GF-D8 (cell line): Measurements from ENCODE around the gene IGFALS.

ENCODE experiments used
- DNase-seq: peaks from one replicate; lab custom pipeline; 2025; lab: John Stamatoyannopoulos, UW

Gene IGFALS

DNA sequence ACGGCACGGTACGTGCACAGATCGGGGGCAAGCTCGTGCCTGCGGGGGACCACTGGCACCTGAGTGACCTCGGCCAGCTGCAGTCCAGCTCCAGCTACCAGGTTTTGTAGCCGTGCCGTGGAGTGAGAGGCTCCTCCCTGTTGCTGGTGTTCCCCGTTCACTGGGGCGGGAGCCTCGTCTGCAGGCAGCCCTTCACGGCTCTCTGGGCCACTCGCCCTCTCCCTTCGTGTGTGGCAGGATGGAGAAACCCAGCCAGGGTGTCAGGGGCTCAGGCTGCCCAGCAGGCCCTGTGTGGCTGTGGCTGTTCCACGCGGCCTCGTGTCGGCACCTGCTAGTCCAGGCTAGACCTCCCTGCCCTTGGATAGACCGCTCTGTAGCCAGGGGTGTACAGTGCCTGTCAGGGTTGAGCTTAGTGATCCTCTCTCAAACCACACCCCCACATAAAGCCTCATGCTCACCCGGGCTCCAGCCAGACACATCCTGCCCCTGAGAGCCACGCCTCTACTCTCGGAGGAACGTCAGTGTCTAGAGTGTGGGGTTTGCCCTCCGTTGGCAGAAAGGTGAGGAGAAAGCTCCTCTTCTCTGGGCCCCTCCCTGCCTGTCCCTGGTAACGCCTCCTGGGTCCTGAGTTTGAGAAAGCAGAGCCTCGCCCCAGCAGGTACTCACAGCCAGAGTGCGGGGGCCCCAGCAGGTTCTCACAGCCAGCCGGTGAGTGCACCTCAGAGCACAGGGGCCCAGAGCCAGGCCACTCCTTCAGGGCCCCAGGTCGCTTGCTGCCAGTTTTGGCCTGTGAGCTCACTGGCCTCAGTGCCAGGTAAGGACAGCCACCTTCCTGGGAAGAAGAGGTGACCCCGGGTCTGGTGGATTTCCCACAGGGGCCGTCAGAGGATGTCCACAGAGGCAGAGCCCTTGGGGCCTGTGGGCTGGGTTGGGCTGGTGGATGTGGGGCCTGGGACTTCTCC lies 49.8 kb downstream of the IGFALS start:
- DNase-seq = no peak

DNA sequence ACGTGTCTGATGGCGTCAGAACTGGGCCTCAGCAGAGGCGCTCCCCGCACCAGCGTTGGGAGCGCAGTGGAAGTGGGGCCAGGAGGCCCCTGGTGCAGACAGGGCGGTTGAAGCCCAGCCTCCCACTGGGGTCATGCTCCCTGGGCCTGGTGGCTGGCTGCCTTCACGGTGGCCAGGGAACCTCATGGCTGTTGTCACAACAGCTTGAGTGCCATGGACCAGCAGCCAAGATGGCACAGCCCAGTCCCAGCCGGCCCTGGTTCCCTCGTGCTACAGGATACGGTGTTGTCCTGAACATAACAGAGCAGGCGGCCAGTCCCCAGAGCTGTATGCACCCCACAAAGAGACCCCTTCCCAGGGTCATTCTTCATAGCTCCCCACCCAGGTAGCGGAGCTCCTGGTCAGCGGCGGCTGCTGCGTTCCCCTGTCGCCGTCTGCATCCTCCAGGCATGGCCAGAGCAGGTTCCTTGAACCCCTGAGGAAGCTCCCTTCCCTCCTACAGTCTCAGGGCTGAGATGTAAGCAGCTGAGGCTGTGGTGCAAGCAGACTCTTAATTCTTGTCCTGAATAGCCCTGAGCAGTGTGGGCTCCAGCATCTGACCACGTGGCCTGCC lies 51.8 kb downstream of the IGFALS start:
- no peak for DNase-seq

DNA sequence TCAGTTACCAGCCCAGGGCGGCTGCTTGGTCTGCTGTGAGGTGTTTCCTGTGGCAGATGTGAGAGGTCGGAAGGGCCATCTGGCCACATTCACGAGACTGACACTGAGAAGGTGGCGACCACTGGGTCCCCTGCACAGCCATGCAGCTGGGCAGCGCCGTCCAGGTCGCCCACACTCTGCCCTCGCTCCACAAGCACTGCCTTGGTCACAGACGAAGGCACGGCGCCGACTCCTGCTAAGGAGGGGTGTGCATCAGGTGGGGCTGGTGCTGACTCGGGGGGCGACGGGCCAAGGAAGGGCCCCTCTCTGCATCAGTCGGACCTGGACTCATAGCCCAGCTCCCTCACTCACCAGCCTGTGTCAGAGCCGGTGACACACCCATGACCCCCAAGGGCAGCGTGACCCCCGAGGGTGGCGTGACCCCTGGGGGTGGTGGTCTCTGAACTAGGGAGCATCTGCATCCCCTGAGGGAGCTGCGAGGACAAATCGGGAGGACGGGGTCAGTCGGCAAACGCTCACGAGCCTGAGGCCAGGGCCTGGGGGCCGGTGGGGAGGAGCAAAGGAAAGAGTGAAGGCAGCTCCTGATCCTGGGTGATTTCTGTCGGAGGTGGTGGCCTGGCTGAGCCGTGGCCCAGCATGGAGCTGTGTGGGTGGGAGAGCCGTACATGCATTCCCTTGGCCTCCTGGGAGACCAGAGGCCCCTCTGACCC lies 52.6 kb downstream of the IGFALS start:
- DNase-seq = no peak
